SK-N-SH (cell line): Measurements from ENCODE around the gene RGS11. TPM values are rescaled to one million over a fixed set of nuclear protein-coding genes. Genes with fewer than 3 reads are reported as not detected.

Experiments used
- CTCF ChIA-PET: fragments of 300-600, 350-600 bp; formaldehyde crosslinking; extraction: SDS; loops from one replicate; lab custom pipeline; 2021; lab: Yijun Ruan, JAX
- POLR2A ChIA-PET: fragments of 350-600 bp; sonication (Branson Sonifier 250); formaldehyde crosslinking; extraction: SDS; loops from one replicate; lab custom pipeline; 2020; ENCODE audit warnings: antibody characterized with exemption, inconsistent platforms; lab: Yijun Ruan, JAX
- DNase-seq: peaks from one replicate; pipeline ENCODE4 v3.0.0; 2012
- H2AFZ ChIP-seq: fragments of 200-600 bp; sonication (generic); 2 replicates; pipeline ENCODE4 v1.8.1; 2016; ENCODE audit warnings: antibody characterized with exemption, mild to moderate bottlenecking, low read depth
- H3F3A ChIP-seq: fragments of 200-600 bp; sonication (generic); replicated peaks from 2 replicates; pipeline ENCODE3; 2016; ENCODE audit warnings: antibody characterized with exemption, mild to moderate bottlenecking; ENCODE audit not compliant: insufficient read depth
- H3K27ac ChIP-seq, 2 experiments: fragments of 200-500 bp in 1 of 2; fragments of 200-600 bp in 1 of 2; sonication (Bioruptor generic) in 1 of 2; sonication (generic), shearing (Covaris generic) in 1 of 2; 2 replicates each; pipeline versions ENCODE4 v1.5.1 to v1.6.1; 2014 to 2016; ENCODE audit warnings: low read depth in 2 of 2, inconsistent platforms in 1 of 2, low read length in 1 of 2, mild to moderate bottlenecking in 1 of 2, mixed read lengths in 1 of 2
- H3K27me3 ChIP-seq: fragments of 200-600 bp; sonication (generic), shearing (Covaris generic); 2 replicates; pipeline ENCODE4 v1.6.1; 2016; ENCODE audit warnings: mixed run types; ENCODE audit not compliant: insufficient read depth
- H3K36me3 ChIP-seq, 2 experiments: fragments of 200-500 bp in 1 of 2; fragments of 200-600 bp in 1 of 2; sonication (Bioruptor generic) in 1 of 2; sonication (generic) in 1 of 2; replicated peaks in 1 of 2; 2 replicates each; pipeline versions ENCODE3 to v1.5.1; 2014 to 2016; ENCODE audit warnings: low read length in 1 of 2, mild to moderate bottlenecking in 1 of 2; ENCODE audit not compliant: insufficient read depth in 2 of 2, control insufficient read depth in 1 of 2
- H3K4me1 ChIP-seq, 2 experiments: fragments of 200-500 bp in 1 of 2; fragments of 200-600 bp in 1 of 2; sonication (Bioruptor generic) in 1 of 2; sonication (generic), shearing (Covaris generic) in 1 of 2; 2 replicates each; pipeline versions ENCODE4 v1.5.1 to v1.6.1; 2014 to 2016; ENCODE audit warnings: low read depth in 1 of 2, low read length in 1 of 2, mixed run types in 1 of 2; ENCODE audit not compliant: insufficient read depth in 2 of 2, control insufficient read depth in 1 of 2
- H3K4me2 ChIP-seq: fragments of 200-600 bp; sonication (generic), shearing (Covaris generic); 2 replicates; pipeline ENCODE4 v1.6.1; 2017; ENCODE audit warnings: mixed run types
- H3K4me3 ChIP-seq, 2 experiments: fragments of 200-500 bp in 1 of 2; fragments of 200-600 bp in 1 of 2; sonication (Bioruptor generic) in 1 of 2; sonication (generic), shearing (Covaris generic) in 1 of 2; 2 replicates each; pipeline versions ENCODE4 v1.5.1 to v1.8.1; 2014 to 2016; ENCODE audit warnings: low read depth in 2 of 2, inconsistent platforms in 1 of 2, low read length in 1 of 2, mild to moderate bottlenecking in 1 of 2, mixed read lengths in 1 of 2, moderate library complexity in 1 of 2
- H3K79me2 ChIP-seq: fragments of 200-600 bp; sonication (generic); 2 replicates; pipeline ENCODE4 v1.8.1; 2017; ENCODE audit warnings: mild to moderate bottlenecking; ENCODE audit not compliant: insufficient read depth
- H3K9ac ChIP-seq: fragments of 200-600 bp; sonication (generic); 2 replicates; pipeline ENCODE4 v1.6.1; 2017; ENCODE audit warnings: mixed run types
- H3K9me2 ChIP-seq: fragments of 200-600 bp; sonication (generic); 2 replicates; pipeline ENCODE4 v1.6.1; 2017; ENCODE audit warnings: mixed run types
- H3K9me3 ChIP-seq: fragments of 200-600 bp; sonication (generic); 2 replicates; pipeline ENCODE4 v1.6.1; 2017; ENCODE audit warnings: mixed run types, mild to moderate bottlenecking, moderate library complexity
- H4K20me1 ChIP-seq: fragments of 200-600 bp; sonication (generic); 2 replicates; pipeline ENCODE4 v1.6.1; 2017; ENCODE audit warnings: mild to moderate bottlenecking, mixed run types; ENCODE audit not compliant: insufficient read depth
- CTCF ChIP-seq: fragments of 200-600 bp; sonication (generic); IDR thresholded peaks from 2 replicates; pipeline ENCODE4 v1.6.1; 2017; ENCODE audit warnings: antibody characterized with exemption, mild to moderate bottlenecking, moderate library complexity
- EP300 ChIP-seq, 2 experiments: IDR thresholded peaks; 2 replicates each; pipeline versions ENCODE4 v1.4.0 to v1.6.1; 2012; ENCODE audit warnings: borderline replicate concordance in 1 of 2, low read depth in 1 of 2, low read length in 1 of 2
- EZH2phosphoT487 ChIP-seq: fragments of 200-600 bp; sonication (generic); IDR thresholded peaks from 2 replicates; pipeline ENCODE4 v1.6.1; 2017; ENCODE audit warnings: low read depth, mixed run types, mild to moderate bottlenecking, antibody characterized with exemption, moderate library complexity, borderline replicate concordance
- FOSL2 ChIP-seq: IDR thresholded peaks from 2 replicates; pipeline ENCODE4 v1.4.0; 2012; ENCODE audit warnings: low read depth, mild to moderate bottlenecking, moderate library complexity, borderline replicate concordance
- FOXJ3 ChIP-seq: sonication (generic); formaldehyde crosslinking; IDR thresholded peaks from 2 replicates; pipeline ENCODE4 v1.5.1; 2020; ENCODE audit warnings: mild to moderate bottlenecking, missing genetic modification reagents
- FOXM1 ChIP-seq: IDR thresholded peaks from 2 replicates; pipeline ENCODE4 v1.4.0; 2012; ENCODE audit warnings: low read depth, mild to moderate bottlenecking
- NFIC ChIP-seq: IDR thresholded peaks from 2 replicates; pipeline ENCODE4 v1.4.0; 2012; ENCODE audit warnings: borderline replicate concordance
- PBX3 ChIP-seq: IDR thresholded peaks from 2 replicates; pipeline ENCODE4; 2012
- POLR2AphosphoS5 ChIP-seq: IDR thresholded peaks from 2 replicates; pipeline ENCODE4 v1.6.1; 2012; ENCODE audit warnings: low read depth, low read length
- REST ChIP-seq: IDR thresholded peaks from 2 replicates; pipeline ENCODE4 v1.6.1; 2012; ENCODE audit warnings: mild to moderate bottlenecking, low read depth, low read length, moderate library complexity
- RFX5 ChIP-seq: IDR thresholded peaks from 2 replicates; pipeline ENCODE4 v1.6.1; 2012; ENCODE audit warnings: mild to moderate bottlenecking, improper control_type of control experiment, low read length
- SMC3 ChIP-seq: IDR thresholded peaks from 2 replicates; pipeline ENCODE4 v1.6.1; 2012; ENCODE audit warnings: low read depth, low read length, improper control_type of control experiment
- TCF12 ChIP-seq: IDR thresholded peaks from 2 replicates; pipeline ENCODE4 v1.4.0; 2012
- TEAD4 ChIP-seq: IDR thresholded peaks from 2 replicates; pipeline ENCODE4 v1.4.0; 2012; ENCODE audit warnings: mild to moderate bottlenecking, borderline replicate concordance; ENCODE audit not compliant: insufficient read depth
- USF2 ChIP-seq: fragments of 150-350 bp; IDR thresholded peaks from 2 replicates; pipeline ENCODE4 v1.6.1; 2017; ENCODE audit warnings: antibody characterized with exemption, low read length, low read depth, borderline replicate concordance
- WGBS: methylation state at CpG from one replicate; pipeline ENCODE4 v1.1.6; 2017; ENCODE audit warnings: low lambda C conversion rate; 5-methylcytosine and 5-hydroxymethylcytosine counted together
- polyA plus RNA-seq, 3 experiments: library from polyadenylated mRNA; depleted of rRNA; stranded (reverse); fragments of >200 nt; gene quantifications; 2 replicates each; pipeline ENCODE4 v1.2.3, GENCODE V29; 2012

Gene RGS11
- polyA plus RNA-seq, 1 of the 3 experiments (the other 2 are of a cell fraction): 9.8 TPM

GRCh38 chr16:276426-277077 lies 808 bp upstream of the RGS11 start:
- H3K27me3 ChIP-seq: no peaks in the 10 kb centered on the region
- no peak overlapping the region for H3K9ac ChIP-seq
- no peak for DNase-seq
- H3K9me3 ChIP-seq: no peaks in the 10 kb centered on the region
- 95% methylated on average over 17 of the region's 20 CpGs for WGBS
- H3K4me3 ChIP-seq: no peak overlapping the region
- H3K4me2 ChIP-seq: 0 out of 2 replicates have a peak overlapping the region, but pooled peaks have one; percentile 44
- H2AFZ ChIP-seq: no peak overlapping the region
- H3K4me1 ChIP-seq: peaks cover 0 to 13% of the 10 kb centered on the region in 2 experiments; a peak in 1 of 4 replicates
- ChIA-PET POLR2A (interaction anchor here (0.6 to 1.4 kb wide), 2 partner anchors 41 to 378 kb away, joined by 3 to 6 read pairs; no protein-coding TSS in a partner anchor), CTCF (interaction anchor here (1.1 to 1.9 kb wide), 2 partner anchors 85 to 96 kb away, joined by 5 to 6 read pairs; partner anchors contain the start of gene HBQ1)
- H3K36me3 ChIP-seq: no peaks in the 10 kb centered on the region
- peaks cover 3% of the 10 kb centered on the region for H3F3A ChIP-seq
- TF ChIP-seq REST (no peak), SMC3 (no peak), FOXJ3 (CRISPR knock-in tag) (no peak), NFIC (no peak), PBX3 (no peak), EP300 (IDR thresholded peaks at IDR 0.05; ENCODE audit: borderline replicate concordance in 1 of 2, low read depth in 1 of 2, low read length in 1 of 2) (no peak), TEAD4 (no peak), FOSL2 (no peak), FOXM1 (no peak), USF2 (no peak), POLR2AphosphoS5 (no peak), EZH2phosphoT487 (no peak), CTCF (no peak), TCF12 (no peak), RFX5 (no peak)
- no peaks in the 10 kb centered on the region for H4K20me1 ChIP-seq
- no peak overlapping the region for H3K27ac ChIP-seq
- no peaks in the 10 kb centered on the region for H3K79me2 ChIP-seq
- no peaks in the 10 kb centered on the region for H3K9me2 ChIP-seq
